CD14-positive monocyte (primary cell): Measurements from ENCODE around the gene TEDDM1. TPM values are rescaled to one million over a fixed set of nuclear protein-coding genes. Genes with fewer than 3 reads are reported as not detected.

Source experiments
- DNase-seq, 3 donors: peaks; one replicate each; pipeline ENCODE4 v3.0.0-alpha.2; 2011 to 2022
- H2AFZ ChIP-seq: 2 replicates; pipeline ENCODE4 v1.6.0; 2012; ENCODE audit warnings: mild to moderate bottlenecking, low read depth, low read length, inconsistent platforms; ENCODE audit not compliant: insufficient read depth, poor library complexity, severe bottlenecking
- H3K27ac ChIP-seq, 2 donors: 1 replicate in 1 of 2; 2 replicates in 1 of 2; pipeline ENCODE4 v1.5.1; 2012 to 2013; ENCODE audit warnings: low read length in 2 of 2, control low read depth in 1 of 2, inconsistent platforms in 1 of 2, low read depth in 1 of 2, mild to moderate bottlenecking in 1 of 2
- H3K27me3 ChIP-seq, 2 donors: one replicate each; pipeline versions ENCODE4 v1.6.0 to v1.6.1; 2011 to 2013; ENCODE audit warnings: low read length in 2 of 2; ENCODE audit not compliant: control insufficient read depth in 2 of 2, insufficient read depth in 2 of 2
- H3K36me3 ChIP-seq, 2 donors: replicated peaks in 1 of 2; 1 replicate in 1 of 2; 2 replicates in 1 of 2; pipeline versions ENCODE4 v1.5.1 to v1.6.1; 2012 to 2013; ENCODE audit warnings: low read length in 2 of 2, control low read depth in 1 of 2, inconsistent platforms in 1 of 2, mild to moderate bottlenecking in 1 of 2; ENCODE audit not compliant: insufficient read depth in 2 of 2, control insufficient read depth in 1 of 2
- H3K4me1 ChIP-seq, 2 donors: 1 replicate in 1 of 2; 2 replicates in 1 of 2; pipeline versions ENCODE4 v1.5.1 to v1.6.1; 2012 to 2013; ENCODE audit warnings: low read length in 2 of 2, control low read depth in 1 of 2, inconsistent platforms in 1 of 2, mild to moderate bottlenecking in 1 of 2, moderate library complexity in 1 of 2; ENCODE audit not compliant: insufficient read depth in 2 of 2, control insufficient read depth in 1 of 2
- H3K4me2 ChIP-seq: replicated peaks from 2 replicates; pipeline ENCODE3; 2012; ENCODE audit warnings: low read length, moderate library complexity, mild to moderate bottlenecking; ENCODE audit not compliant: poor library complexity, severe bottlenecking; ENCODE audit errors: extremely low read depth
- H3K4me3 ChIP-seq, 3 experiments: fragments of 200-600 bp in 1 of 3; sonication (generic) in 1 of 3; replicated peaks in 1 of 3; 1 replicate in 2 of 3; 2 replicates in 1 of 3; pipeline ENCODE4 v1.5.1; 2011 to 2013; ENCODE audit warnings: low read length in 3 of 3, mild to moderate bottlenecking in 3 of 3, control low read depth in 2 of 3, low read depth in 2 of 3, inconsistent platforms in 1 of 3, moderate library complexity in 1 of 3
- H3K79me2 ChIP-seq: 2 replicates; pipeline ENCODE4 v1.6.0; 2012; ENCODE audit warnings: mild to moderate bottlenecking, control low read depth, inconsistent platforms, low read length, moderate library complexity; ENCODE audit not compliant: insufficient read depth
- H3K9ac ChIP-seq: 2 replicates; pipeline ENCODE4 v1.6.0; 2017; ENCODE audit warnings: low read length, mild to moderate bottlenecking; ENCODE audit not compliant: insufficient read depth, poor library complexity, severe bottlenecking
- H3K9me3 ChIP-seq, 2 donors: replicated peaks in 1 of 2; 1 replicate in 1 of 2; 2 replicates in 1 of 2; pipeline versions ENCODE4 v1.5.1 to v1.6.1; 2012 to 2013; ENCODE audit warnings: low read length in 2 of 2, control low read depth in 1 of 2; ENCODE audit not compliant: control insufficient read depth in 1 of 2, insufficient read depth in 1 of 2
- H4K20me1 ChIP-seq: 2 replicates; pipeline ENCODE4 v1.6.0; 2012; ENCODE audit warnings: mild to moderate bottlenecking, low read length, control low read depth, moderate library complexity; ENCODE audit not compliant: insufficient read depth
- H3K27ac Mint-ChIP-seq, 7 donors: one replicate each; pipeline ENCODE4 v1.8.0; 2020; ENCODE audit warnings: mild to moderate bottlenecking in 7 of 7, mixed read lengths in 7 of 7, moderate library complexity in 6 of 7, inconsistent platforms in 2 of 7
- H3K27me3 Mint-ChIP-seq, 3 donors: one replicate each; pipeline ENCODE4 v1.8.0; 2021 to 2022; ENCODE audit warnings: low read depth in 3 of 3, mild to moderate bottlenecking in 3 of 3, mixed read lengths in 3 of 3, moderate library complexity in 3 of 3, inconsistent platforms in 1 of 3
- H3K36me3 Mint-ChIP-seq, 2 donors: one replicate each; pipeline ENCODE4 v1.8.0; 2020; ENCODE audit warnings: mixed read lengths in 2 of 2, inconsistent platforms in 1 of 2, mild to moderate bottlenecking in 1 of 2
- H3K4me1 Mint-ChIP-seq: one replicate; pipeline ENCODE4 v1.8.0; 2020; ENCODE audit warnings: mild to moderate bottlenecking, mixed read lengths
- H3K4me3 Mint-ChIP-seq, 2 donors: one replicate each; pipeline ENCODE4 v1.8.0; 2020; ENCODE audit warnings: mild to moderate bottlenecking in 2 of 2, mixed read lengths in 2 of 2, moderate library complexity in 1 of 2
- H3K9me3 Mint-ChIP-seq, 7 donors: one replicate each; pipeline ENCODE4 v1.8.0; 2020 to 2022; ENCODE audit warnings: mixed read lengths in 7 of 7, mild to moderate bottlenecking in 6 of 7, moderate library complexity in 6 of 7, inconsistent platforms in 2 of 7
- CTCF ChIP-seq: fragments of 200-600 bp; IDR thresholded peaks from one replicate; pipeline ENCODE4 v1.8.0; 2022; ENCODE audit warnings: antibody characterized with exemption, mild to moderate bottlenecking
- WGBS: methylation state at CpG from one replicate; pipeline ENCODE4 v1.1.5; 2013; ENCODE audit warnings: missing lambda C conversion rate; ENCODE audit not compliant: insufficient coverage; 5-methylcytosine and 5-hydroxymethylcytosine counted together
- intact Hi-C, 2 donors: fragments of 100-400 bp; cut with micrococcal nuclease; formaldehyde crosslinking; loops; one replicate each; pipeline versions ENCODE4 v1.15.0 to v1.15.1; 2023
- polyA plus RNA-seq, 3 donors: library from polyadenylated mRNA; depleted of rRNA in 1 of 3; unstranded in 2 of 3; stranded (reverse) in 1 of 3; fragments of 300-500 nt in 2 of 3; fragments of >200 nt in 1 of 3; fragmentation: Illumina TruSeq in 2 of 3; gene quantifications; 1 replicate in 2 of 3; 2 replicates in 1 of 3; pipeline ENCODE4 v1.2.3, GENCODE V29; 2012 to 2021

TEDDM1 gene
- polyA plus RNA-seq, 3 donors: 0.07 TPM; not detected in 2

GRCh38 chr1:182431278-182431677 is 30.8 kb upstream of the TEDDM1 start:
- no peaks in the 10 kb centered on the region for H3K79me2 ChIP-seq
- H3K4me3 ChIP-seq: no peak overlapping the region
- no peak overlapping the region for H3K4me2 ChIP-seq
- Mint-ChIP-seq H3K4me1 (peaks cover 10% of the 10 kb centered on the region), H3K27ac (no peak overlapping the region), H3K36me3 (peaks cover 0 to 3% of the 10 kb centered on the region in 2 donors), H3K9me3 (peaks cover 0 to 2% (median 0%) of the 10 kb centered on the region in 7 donors), H3K27me3 (peaks cover 0 to 4% (median 2%) of the 10 kb centered on the region in 3 donors), H3K4me3 (no peak overlapping the region)
- H3K27ac ChIP-seq: no peak overlapping the region
- intact Hi-C loops: no loop called here
- peaks cover 12 to 15% of the 10 kb centered on the region in 2 donors for H3K4me1 ChIP-seq
- no peaks in the 10 kb centered on the region for H3K27me3 ChIP-seq
- no peak for DNase-seq
- H3K9ac ChIP-seq: no peak overlapping the region
- no peak for TF ChIP-seq CTCF
- WGBS: 100% methylated on average over 2 of the region's 7 CpGs
- no peaks in the 10 kb centered on the region for H3K9me3 ChIP-seq
- H3K36me3 ChIP-seq: no peaks in the 10 kb centered on the region
- no peaks in the 10 kb centered on the region for H4K20me1 ChIP-seq
- H2AFZ ChIP-seq: no peak overlapping the region

DNA sequence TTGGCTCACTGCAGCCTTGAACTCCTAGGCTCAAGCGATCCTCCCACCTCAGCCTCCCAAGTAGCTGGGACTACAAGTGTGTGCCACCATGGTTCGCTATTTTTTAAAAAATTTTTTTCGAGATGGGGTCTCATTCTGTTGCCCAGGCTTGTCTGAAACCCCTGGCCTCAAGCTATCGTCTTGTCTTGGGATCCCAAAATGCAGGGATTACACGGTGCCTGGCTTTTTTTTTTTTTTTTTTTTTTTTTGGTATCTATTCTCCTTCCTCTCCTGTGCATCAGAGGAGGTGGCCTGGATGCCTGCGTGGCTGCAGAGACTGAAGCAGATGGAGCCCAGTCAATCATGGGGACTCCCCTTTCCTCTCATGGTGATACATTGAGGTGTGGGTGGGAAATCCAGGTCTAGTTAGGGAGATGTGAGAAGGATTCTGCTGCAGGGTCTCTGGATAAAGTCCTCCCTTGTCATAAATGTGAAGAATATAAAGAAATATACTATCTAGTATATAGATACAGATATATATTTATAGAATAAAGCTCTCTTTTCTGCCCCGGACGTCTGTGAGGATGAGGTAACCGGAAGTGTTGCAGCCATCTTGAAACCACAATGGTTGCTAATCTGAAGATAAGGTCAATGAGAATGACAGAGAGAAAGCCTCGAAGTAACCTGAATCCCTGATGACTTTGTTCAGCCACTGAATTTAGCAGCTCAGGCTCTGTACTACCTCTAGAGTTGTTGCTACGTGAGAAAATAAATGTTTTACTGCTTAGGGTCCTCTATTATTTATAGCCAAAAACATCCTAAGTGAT is 30.0 kb upstream of the TEDDM1 start:
- H3K4me3 Mint-ChIP-seq: peak overlapping the region in 1 of 2 donors; percentile 43
- peaks cover 0 to 2% (median 0%) of the 10 kb centered on the region in 7 donors for H3K9me3 Mint-ChIP-seq
- DNase-seq: peak; percentile 30 to 43 (median 35)
- intact Hi-C loops: no loop called here
- no peaks in the 10 kb centered on the region for H3K27me3 ChIP-seq
- no peak for TF ChIP-seq CTCF
- peaks cover 12 to 15% of the 10 kb centered on the region in 2 donors for H3K4me1 ChIP-seq
- H3K27me3 Mint-ChIP-seq: peaks cover 0 to 4% (median 2%) of the 10 kb centered on the region in 3 donors
- no peak overlapping the region for H3K9ac ChIP-seq
- H3K79me2 ChIP-seq: no peaks in the 10 kb centered on the region
- no peak overlapping the region for H2AFZ ChIP-seq
- H3K4me3 ChIP-seq: no peak overlapping the region
- peak overlapping the region; percentile 11 for H3K4me2 ChIP-seq
- WGBS: 25% methylated on average over 4 of the region's 11 CpGs
- peaks cover 0 to 3% of the 10 kb centered on the region in 2 donors for H3K36me3 Mint-ChIP-seq
- H3K4me1 Mint-ChIP-seq: peaks cover 10% of the 10 kb centered on the region
- no peak overlapping the region for H3K27ac Mint-ChIP-seq
- no peaks in the 10 kb centered on the region for H3K36me3 ChIP-seq
- H4K20me1 ChIP-seq: no peaks in the 10 kb centered on the region
- H3K27ac ChIP-seq: no peak overlapping the region
- H3K9me3 ChIP-seq: no peaks in the 10 kb centered on the region
